ENCODE results near the gene SETD1A. TPM values are rescaled to one million over a fixed set of nuclear protein-coding genes. Genes with fewer than 3 reads are reported as not detected.
A peak's percentile ranks its signal among the peaks of the same experiment; 100 is the strongest.

SETD1A gene
- polyA plus RNA-seq, 4 donors, result 15.2 to 20.7 (median 15.7) TPM

DNA sequence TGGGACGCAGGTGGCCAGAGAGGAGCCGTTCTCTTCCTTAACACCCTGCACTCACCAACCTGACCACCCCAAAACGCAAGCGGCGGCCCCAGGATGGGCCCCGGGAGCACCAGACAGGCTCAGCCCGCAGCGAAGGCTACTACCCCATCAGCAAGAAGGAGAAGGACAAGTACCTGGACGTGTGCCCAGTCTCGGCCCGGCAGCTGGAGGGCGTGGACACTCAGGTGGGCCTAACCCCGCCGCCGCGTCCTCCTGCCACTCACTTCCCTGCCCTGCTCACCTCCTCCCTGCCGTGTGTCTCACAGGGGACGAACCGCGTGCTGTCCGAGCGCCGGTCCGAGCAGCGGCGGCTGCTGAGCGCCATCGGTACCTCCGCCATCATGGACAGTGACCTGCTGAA is 22.9 kb downstream of the SETD1A start:
- DNase-seq (ENCODE audit: low read depth in 4 of 4, low spot score in 3 of 4), result no peak

DNA sequence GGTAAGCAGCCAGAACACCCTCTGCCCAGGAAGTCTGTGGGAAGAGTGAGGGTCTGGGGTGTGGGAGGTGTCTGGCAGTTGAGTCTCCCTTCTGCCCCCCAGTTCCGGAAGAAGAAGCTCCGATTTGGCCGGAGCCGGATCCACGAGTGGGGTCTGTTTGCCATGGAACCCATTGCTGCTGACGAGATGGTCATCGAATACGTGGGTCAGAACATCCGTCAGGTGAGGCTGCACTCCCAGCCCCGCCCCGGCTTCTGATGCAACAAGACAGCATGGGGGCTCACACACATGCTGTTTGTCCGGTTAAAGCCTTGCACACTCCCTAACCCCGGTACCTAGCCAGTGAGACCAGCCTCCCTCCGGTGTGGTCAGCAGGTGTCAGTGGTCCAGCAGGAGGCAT is 23.4 kb downstream of the SETD1A start:
- DNase-seq (ENCODE audit: low read depth in 4 of 4, low spot score in 3 of 4), result no peak

DNA sequence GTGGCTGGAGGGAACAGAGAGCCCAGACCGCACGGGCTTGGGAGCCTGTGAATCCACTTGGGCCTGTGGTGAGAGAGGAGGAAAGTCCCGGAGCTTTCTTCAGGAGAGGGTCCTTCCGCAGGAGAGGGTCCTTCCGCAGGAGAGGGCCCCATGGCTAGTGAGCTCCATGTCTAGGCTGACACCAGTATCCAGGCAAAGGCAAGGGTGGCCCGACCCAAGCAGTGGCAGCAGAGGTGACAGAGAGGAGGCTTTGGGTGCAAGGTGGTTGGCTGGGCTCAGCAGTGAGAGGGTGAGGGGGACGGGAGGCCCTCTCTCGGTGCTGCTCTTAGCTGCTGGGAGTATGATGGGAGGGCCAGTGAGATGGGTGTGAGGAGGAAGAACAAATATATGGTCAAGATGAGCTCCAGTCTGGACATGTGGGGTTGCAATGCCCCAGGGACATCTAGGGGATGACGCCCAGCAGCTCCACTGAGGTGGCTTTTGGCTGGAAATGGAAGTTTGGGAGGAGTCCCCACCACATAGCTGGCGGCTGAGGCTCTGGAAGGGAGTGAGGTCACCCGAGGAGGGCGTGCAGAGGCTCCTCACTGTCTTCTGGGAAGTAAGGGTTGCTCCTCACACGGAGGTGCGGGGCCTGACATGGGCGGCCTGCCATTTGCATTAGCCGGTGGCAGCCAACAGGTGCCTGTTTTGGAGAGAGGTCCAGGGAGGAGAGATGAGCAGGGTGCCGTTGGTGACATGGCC is 25.2 kb downstream of the SETD1A start:
- no peak for DNase-seq (ENCODE audit: low read depth in 4 of 4, low spot score in 3 of 4)

DNA sequence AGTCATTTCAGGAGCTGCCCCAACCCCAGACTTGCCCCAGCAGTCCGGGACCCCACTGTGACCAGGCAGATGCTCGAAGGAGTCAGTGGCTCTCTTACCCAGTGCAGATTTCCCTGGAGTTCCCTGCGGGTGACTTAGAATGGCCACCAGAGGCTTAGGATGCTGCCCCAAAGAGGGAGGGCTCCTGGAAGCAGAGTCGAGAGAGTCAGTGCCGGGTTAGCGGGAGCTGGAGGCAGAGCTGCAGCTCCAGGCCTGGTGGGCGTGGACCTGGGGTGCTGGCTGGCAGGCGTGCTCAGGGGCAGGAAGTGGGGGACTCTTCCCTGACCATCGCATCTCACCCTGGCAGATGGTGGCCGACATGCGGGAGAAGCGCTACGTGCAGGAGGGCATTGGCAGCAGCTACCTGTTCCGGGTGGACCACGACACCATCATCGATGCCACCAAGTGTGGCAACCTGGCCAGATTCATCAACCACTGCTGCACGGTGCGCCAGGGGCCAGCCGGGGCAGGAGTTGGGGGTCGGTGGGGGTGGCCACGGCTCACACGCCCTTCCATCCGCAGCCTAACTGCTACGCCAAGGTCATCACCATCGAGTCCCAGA is 25.8 kb downstream of the SETD1A start:
- no peak for DNase-seq (ENCODE audit: low read depth in 4 of 4, low spot score in 3 of 4)

DNA sequence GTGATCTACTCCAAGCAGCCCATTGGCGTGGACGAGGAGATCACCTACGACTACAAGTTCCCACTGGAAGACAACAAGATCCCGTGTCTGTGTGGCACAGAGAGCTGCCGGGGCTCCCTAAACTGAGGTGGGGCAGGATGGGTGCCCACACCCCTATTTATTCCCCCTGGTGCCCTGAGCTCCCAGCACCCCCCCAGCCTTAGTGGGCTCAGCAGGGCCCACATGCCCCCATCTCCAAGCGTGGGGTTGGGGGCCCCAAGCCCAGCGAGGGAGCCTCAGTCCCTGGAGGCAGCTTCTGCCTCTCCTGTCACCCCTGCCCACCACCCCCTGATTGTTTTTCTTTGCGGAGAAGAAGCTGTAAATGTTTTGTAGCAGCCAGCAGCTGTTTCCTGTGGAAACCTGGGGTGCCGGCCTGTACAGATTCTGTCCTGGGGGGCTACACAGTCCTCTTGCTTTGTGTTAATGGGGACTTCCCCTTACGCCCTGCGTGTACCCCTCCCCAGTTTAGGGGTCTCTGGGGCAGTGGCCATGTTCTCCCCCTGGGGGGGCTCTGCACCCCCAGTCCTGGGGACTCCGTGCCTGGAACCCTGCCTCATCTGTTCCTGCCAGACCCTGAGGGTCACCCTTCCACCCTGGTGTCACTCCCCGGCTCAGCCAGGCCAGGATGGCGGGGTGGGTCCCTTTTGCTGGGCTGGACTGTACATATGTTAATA is 26.5 kb downstream of the SETD1A start:
- no peak for DNase-seq (ENCODE audit: low read depth in 4 of 4, low spot score in 3 of 4)

DNA sequence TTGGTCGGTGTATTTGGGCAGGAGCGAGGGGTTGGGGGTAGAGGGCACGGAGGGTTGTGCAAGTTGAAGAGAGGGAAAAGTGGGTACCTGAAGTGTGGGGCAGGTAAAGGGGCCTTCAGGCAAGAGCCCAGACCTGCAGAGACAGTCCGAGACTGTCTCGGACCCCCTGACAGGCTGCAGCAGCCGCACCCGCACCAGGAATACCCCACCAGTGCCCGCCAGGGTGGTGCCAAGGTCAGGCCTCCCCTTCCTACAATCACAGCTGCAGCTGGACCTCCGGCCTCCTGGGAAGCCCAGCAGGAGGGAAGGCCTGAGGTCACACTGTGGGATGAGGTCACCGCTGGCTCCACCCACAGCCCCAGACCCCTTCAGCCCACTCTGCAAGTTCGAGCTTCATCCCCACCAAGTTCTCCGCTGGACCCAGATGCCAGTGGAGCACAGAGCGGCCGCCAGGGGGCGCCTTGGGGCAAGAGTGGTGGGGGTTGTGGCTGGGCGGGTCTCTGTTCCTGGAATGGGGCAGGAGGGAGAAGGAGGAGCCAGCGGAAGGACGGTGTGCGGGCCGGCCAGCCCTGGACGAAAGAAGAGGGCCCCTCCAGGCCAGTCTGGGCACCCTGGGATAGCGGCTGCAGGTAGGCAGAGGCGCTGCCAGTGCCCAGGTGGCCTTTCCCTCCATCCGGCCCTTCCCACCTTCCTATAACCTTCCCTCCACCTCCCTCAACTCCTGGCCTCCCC is 27.3 kb downstream of the SETD1A start, which contains the start of gene HSD3B7:
Gene HSD3B7, plus strand, starts transcription at position 539 of the 732 bp plus-strand sequence. CDS start 452 bp downstream, outside the sequence.
- DNase-seq (ENCODE audit: low read depth in 4 of 4, low spot score in 3 of 4), result peak in 2 of 4 donors; percentile 45 to 62

DNA sequence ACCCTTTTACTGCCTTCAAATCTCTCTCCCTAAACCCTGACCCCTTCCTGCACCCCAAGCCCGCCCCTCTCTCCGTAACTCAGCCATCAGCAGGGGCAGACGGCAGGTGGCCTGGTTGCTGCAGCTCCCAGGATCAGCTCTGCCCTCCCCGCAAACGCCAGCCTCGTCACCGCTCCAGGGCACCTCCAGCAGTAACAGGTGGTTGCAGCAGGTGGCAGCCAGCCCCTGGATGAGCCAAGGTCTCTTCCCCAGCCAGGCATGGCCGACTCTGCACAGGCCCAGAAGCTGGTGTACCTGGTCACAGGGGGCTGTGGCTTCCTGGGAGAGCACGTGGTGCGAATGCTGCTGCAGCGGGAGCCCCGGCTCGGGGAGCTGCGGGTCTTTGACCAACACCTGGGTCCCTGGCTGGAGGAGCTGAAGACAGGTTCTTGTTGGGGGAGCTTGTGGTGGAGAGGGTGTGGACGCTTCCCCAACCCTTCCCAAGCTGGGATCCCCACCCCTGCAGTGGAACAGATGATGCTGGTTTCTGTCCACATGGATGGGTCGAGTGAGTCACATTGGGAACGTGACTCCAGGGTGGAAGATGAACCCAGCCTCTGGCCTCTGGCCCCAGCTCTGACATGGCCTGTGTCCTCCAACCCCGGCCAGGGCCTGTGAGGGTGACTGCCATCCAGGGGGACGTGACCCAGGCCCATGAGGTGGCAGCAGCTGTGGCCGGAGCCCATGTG is 28.0 kb downstream of the SETD1A start:
- DNase-seq (ENCODE audit: low read depth in 4 of 4, low spot score in 3 of 4), result peak in 1 of 4 donors; percentile 34

DNA sequence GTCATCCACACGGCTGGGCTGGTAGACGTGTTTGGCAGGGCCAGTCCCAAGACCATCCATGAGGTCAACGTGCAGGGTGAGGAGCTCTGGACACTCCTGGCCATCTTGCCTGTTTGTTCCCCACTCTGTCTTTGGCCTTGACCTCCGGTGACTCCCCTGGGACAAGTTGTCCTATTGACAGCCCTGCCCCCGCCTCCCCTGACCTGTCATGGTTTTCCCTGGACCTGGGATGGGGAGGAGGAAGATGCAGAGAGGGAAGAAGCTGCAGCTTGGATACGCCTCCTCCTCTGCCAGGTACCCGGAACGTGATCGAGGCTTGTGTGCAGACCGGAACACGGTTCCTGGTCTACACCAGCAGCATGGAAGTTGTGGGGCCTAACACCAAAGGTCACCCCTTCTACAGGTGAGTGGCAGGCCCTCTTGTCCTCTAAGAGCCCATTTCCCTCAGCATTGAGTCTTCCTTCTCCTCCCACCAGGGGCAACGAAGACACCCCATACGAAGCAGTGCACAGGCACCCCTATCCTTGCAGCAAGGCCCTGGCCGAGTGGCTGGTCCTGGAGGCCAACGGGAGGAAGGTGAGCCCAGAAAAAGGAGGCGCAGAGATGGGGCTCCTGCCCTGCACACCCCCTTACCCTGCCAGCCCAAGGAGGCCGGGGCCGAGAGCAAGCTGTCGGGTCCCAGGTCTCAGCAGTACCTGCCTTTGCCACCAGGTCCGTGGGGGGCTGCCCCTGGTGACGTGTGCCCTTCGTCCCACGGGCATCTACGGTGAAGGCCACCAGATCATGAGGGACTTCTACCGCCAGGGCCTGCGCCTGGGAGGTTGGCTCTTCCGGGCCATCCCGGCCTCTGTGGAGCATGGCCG is 28.8 kb downstream of the SETD1A start:
- no peak for DNase-seq (ENCODE audit: low read depth in 4 of 4, low spot score in 3 of 4)

DNA sequence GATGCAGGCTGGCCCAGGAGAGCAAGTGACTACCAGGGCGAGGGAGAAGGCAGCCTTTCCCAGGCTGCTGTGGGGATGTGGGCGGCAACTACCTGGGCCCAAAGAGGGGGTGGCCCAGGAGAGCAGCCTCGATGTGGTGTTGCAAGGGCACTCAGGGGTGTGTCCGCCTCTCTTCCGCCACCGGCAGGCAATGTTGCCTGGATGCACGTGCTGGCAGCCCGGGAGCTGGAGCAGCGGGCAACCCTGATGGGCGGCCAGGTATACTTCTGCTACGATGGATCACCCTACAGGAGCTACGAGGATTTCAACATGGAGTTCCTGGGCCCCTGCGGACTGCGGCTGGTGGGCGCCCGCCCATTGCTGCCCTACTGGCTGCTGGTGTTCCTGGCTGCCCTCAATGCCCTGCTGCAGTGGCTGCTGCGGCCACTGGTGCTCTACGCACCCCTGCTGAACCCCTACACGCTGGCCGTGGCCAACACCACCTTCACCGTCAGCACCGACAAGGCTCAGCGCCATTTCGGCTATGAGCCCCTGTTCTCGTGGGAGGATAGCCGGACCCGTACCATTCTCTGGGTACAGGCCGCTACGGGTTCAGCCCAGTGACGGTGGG is 30.1 kb downstream of the SETD1A start:
- DNase-seq (ENCODE audit: low read depth in 4 of 4, low spot score in 3 of 4), result no peak

DNA sequence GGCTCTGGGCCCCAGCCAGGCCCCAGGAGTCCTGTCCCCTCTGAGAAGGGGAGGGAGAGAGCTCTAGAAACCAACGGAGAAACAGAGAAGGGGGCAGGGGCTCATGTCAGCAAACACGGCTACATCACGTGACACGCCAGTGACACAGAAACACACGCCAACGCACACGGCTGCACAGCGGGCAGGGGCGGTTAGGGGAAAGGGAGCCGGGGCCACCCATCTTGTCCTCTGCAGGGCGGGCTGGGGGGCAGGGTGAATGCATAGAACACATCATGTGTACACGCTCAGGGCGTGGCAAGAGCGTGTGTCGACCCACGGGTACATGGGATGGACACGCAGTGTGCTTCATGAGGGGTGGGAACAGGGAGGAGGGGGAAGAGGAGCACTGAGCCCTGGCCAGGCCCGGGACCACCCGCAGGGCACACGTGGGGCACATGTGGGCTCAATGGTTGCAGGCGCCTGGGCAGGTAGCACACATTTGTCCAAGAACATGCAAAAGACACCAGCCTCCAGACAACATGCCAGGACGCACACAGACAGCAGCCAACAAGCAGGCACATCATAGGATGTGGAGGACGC is 32.0 kb downstream of the SETD1A start:
- no peak for DNase-seq (ENCODE audit: low read depth in 4 of 4, low spot score in 3 of 4)

DNA sequence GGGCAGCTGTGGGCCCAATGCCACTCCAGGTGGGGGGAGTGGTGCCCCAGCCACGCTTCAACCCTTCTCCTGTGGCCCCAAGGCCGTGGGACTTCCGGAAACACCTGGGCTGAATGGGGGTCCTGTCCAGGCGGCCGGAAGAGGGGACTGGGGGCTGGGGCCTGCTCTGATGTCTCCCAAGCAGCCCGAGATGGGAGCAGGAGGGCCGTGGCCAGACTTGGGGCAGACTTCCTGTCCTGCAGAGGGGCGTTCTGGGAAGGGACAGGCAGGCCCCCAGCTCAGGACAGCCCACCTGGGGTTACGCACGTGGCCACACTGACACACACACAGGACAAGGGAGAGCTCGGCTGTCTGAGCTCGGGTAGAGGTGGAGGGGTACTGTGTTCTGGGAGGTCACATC is 32.6 kb downstream of the SETD1A start:
- DNase-seq (ENCODE audit: low read depth in 4 of 4, low spot score in 3 of 4), result no peak

DNA sequence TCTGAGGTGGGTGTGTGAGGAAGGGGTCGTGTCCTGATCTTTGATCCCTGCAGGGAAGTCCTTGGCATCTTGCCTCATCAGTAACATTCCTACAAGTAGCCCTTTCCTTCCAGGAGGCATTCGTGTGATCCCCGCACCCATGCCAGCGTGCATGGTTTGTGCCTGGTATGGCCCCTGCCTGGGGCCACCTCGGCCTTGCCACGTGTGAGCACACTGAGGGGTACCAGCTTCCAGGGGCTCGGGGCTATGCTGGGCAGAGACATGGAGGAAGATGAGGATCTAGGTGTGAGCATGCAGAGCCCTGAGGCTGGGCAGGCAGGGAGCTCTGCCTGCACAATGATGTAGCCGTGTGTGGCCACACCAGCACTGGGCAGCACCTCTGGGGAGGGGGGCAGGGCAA is 33.5 kb downstream of the SETD1A start:
- DNase-seq (ENCODE audit: low read depth in 4 of 4, low spot score in 3 of 4), result no peak

DNA sequence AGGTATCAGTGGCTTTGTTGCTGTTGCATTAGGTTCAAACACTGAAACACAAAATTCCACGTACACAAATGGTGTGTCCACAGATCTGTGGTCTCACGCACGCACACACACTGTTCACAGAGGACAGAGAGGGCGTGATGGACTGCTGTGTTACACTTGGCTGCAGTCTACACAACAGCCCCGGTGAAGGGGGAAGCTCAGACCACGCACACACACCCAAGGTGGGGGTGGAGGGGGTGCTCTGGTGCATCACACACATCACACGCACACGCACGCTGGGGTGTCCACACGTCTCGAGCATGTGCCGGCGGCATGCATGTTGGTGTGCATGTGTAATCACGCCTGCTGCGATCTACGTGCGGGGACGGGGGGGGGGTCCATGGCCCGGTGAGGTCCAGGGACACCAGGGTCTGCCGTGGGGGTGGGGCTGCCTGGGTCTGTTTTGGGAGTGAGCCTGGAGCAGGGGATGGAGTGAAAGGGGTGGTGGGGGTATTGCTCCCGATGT is 34.8 kb downstream of the SETD1A start:
- DNase-seq (ENCODE audit: low read depth in 4 of 4, low spot score in 3 of 4), result no peak

DNA sequence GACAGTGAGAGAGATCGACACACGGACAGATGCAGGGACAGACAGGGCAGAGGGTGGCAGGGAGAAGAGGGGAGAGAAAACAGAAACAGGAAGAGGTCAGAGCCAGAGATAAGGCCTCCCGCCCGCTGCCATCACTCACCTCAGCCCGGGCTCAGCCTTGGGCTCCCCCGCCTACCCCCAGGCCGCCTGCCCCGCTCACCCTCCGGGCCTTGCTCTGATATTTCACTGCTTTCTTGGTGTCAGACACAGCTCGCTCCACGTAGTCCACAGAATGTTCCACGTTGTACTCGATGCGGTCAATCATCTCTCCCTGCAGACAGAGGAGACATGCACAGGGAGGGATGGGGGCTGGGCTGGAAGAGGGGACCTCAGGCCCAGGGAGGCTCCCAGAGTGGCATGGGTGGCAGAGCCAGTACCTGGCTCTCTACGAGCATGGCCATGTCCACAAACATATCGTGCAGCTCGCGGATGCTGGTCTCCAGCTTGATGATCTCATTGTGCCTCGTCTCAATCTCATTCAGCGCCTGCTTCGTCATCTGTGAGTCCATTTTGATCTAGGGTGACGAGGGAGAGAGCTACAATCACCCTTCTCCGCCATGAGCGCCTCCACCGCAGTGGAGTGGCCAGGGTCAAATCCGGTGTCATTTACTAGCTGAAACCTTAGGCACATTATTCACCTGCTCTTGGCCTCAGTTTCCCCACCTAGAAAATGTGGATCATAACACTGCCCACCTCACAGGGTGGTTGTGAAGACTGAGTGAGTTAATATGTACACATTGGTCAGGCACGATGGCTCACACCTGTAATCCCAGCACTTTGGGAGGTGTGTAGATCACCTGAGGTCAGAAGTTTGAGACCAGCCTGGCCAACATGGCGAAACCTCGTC is 35.6 kb downstream of the SETD1A start:
- no peak for DNase-seq (ENCODE audit: low read depth in 4 of 4, low spot score in 3 of 4)

DNA sequence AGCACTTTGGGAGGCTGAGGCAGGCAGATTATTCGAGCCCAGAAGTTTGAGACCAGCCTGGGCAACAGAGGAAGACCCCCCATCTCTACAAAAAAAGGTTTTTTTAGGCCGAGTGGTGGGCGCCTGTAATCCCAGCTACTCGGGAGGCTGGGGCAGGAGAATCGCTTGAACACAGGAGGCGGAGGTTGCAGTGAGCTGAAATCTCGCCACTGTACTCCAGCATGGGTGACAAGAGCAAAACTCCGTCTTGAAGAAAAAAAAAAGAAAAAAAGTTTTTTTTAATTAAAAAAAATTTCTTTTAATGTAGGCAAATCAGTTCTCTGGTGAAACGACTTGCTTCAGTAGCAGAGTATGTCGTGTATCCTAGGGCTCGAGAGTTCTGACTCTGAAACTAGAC is 38.4 kb downstream of the SETD1A start:
- no peak for DNase-seq (ENCODE audit: low read depth in 4 of 4, low spot score in 3 of 4)

DNA sequence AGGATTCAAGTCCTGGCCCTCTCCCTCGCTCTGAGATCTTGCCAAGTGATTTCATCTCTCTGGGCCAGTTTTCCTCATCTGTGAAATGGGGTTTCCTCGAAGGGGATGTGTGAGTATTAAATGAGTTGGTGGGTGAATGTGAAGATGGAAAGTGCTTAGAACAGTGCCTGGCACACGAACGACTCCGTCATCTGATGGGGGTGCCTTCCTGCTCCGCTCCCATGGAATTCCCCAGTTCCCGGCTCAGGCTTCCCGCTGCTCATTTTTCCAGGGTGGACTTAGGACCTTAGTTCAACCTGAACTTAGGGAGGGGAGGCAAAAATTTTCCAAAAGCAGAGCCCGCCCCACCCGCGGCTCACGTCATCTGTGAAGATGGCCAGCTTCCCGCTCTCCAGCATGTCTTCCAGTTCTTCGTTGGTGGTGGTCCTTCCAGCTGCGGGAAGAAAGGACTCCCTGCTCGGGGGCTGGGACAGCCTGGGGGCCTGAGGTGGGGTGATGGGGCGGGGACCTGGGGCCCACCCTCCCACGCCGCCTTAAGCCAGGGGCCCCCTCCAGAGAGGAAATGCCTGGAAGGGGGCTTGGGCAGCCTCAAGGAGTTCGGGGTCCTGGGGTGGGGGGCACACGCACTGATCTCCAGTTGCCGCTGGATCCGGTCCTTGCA is 38.9 kb downstream of the SETD1A start:
- no peak for DNase-seq (ENCODE audit: low read depth in 4 of 4, low spot score in 3 of 4)
